GM18951 (cell line): ENCODE results near the gene ZC3H4.

Experiments
- POLR2A ChIP-seq: IDR thresholded peaks from 4 replicates; pipeline ENCODE4 v1.6.1; 2011; ENCODE audit warnings: mild to moderate bottlenecking; ENCODE audit not compliant: insufficient read length, insufficient read depth; ENCODE audit errors: extremely low read depth
- in situ Hi-C: fragments of 300-500 bp; cut with MboI; formaldehyde crosslinking; loops from one replicate; pipeline ENCODE4 v1.12.0; 2022; ENCODE audit warnings: low sequenced_read_pairs, mixed read lengths, inconsistent platforms; ENCODE audit not compliant: unreplicated experiment

ZC3H4 gene

GRCh38 chr19:47144630-47145029 lies 31.1 kb upstream of the ZC3H4 start:
- in situ Hi-C loops = loop anchor here (10.0 kb wide), 1 partner anchor 110 kb away; the partner anchor contains the start of gene CCDC9
- TF ChIP-seq POLR2A = no peak

DNA sequence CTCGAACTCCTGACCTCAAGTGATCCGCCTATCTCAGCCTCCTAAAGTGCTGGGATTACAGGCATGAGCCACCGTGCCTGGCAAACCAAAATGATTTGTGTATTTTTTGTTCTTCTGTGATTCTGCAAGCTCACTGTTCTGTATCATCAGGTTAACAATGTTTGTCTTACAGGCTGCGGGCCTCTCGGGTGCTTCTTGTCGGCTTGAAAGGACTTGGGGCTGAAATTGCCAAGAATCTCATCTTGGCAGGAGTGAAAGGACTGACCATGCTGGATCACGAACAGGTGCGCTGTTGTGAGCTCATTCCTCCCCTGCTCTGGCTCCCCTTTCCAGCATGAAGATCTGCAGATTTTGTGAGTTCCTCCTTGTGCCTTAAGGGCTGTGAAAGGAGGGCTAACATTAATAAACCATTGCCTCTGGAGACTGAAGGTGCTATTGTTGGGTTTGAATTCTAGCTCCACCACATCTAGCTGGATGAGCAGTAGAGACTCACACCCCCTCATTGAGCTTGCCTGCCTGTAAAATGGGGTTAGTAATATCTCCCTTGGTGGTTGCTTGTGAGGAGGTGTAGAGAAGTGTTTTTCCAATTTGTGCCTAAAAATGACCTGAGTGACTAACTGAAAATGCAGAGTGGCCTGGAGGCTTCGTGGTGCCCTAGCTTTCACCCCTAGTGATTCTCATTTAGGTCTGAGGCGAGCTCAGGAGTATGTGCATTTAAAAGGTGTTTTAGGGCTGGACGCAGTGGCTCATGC lies 29.9 kb upstream of the ZC3H4 start:
- TF ChIP-seq POLR2A = no peak
- in situ Hi-C loops = loop anchor here (10.0 kb wide), 1 partner anchor 111 kb away; the partner anchor contains the start of gene CCDC9

GRCh38 chr19:47142779-47143178 lies 29.2 kb upstream of the ZC3H4 start:
- in situ Hi-C loops = loop anchor here (10.0 kb wide), 1 partner anchor 112 kb away; the partner anchor contains the start of gene CCDC9
- no peak for TF ChIP-seq POLR2A

GRCh38 chr19:47141695-47142094 lies 28.1 kb upstream of the ZC3H4 start:
- in situ Hi-C loops = loop anchor here (10.0 kb wide), 1 partner anchor 113 kb away; the partner anchor contains the start of gene CCDC9
- TF ChIP-seq POLR2A = no peak

- in situ Hi-C loops = loop anchor here (10.0 kb wide), 1 partner anchor 114 kb away; the partner anchor contains the start of gene CCDC9
Observed at GRCh38 chr19:47141252-47141651, 27.7 kb upstream of the ZC3H4 start.

DNA sequence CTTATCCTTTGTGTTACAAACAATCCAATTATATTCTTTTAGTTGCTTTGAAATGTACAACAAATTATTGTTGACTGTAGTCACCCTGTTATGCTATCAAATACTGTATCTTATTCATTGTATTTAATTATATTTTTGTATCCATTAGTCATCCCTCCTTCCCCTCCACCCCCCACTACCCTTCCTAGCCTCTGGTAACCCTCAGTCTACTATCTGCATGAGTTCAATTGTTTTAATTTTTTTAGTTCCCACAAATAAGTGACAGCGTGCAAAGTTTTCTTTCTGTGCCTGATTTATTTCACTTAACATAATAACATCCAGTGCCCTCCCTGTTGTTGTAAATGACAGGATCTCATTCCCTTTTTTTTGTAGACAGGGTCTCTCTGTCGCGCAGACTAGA lies 21.6 kb upstream of the ZC3H4 start:
- in situ Hi-C loops = no loop called here
- no peak for TF ChIP-seq POLR2A

DNA sequence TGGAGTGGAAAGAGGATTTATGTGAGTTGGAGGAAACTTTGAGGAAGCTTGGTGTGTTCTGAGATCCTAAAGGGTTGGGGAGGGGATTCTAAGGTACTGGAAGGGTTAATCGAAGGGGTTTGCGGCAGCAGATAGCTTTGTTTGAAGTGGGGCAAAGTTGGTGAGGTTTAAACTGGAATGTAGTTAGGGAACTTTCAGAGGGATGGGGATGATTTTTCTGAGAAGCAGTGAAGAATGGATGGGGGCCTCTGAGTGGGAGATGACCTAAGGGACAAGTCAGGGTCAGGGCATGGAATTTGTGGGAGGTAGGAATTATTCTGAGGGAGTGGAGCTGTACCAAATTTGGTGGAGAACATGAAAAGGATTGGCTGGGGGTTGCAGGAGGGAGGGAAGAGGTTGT lies 21.0 kb upstream of the ZC3H4 start:
- in situ Hi-C loops = no loop called here
- no peak for TF ChIP-seq POLR2A

- in situ Hi-C loops = no loop called here
Observed at GRCh38 chr19:47133021-47133471, 19.5 kb upstream of the ZC3H4 start.

DNA sequence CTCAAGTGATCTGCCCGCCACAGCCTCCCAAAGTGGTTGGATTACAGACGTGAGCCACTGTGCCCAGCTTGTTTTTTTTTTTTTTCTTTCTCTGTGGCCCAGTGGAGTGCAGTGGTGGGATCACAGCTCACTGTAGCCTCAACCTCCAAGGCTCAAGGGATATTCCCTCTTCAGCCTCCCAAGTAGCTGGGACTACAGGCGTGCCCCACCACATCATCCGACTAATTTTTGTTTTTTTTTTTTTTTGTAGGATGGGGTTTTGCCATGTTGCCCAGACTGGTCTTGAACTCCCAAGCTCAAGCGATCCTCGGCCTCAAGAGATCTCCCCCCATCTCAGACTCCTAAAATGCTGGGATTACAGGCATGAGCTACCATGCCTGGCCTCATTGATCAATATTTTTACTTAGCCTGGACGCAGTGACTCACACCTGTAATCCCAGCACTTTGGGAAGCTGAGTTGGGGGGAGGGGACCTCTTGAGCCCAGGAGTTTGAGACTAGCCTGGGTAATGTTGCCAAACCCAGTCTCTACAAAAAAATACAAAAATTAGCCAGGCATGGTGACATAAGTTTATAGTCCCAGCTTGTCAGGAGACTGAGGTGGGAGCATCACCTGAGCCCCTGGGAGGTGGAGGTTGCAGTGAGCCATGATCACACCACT lies 18.7 kb upstream of the ZC3H4 start:
- no peak for TF ChIP-seq POLR2A
- in situ Hi-C loops = no loop called here

More at GRCh38 chr19:47133021-47133471, 19.5 kb upstream of the ZC3H4 start:
- no peak for TF ChIP-seq POLR2A

- in situ Hi-C loops = no loop called here
Observed at GRCh38 chr19:47130589-47131227, 17.1 kb upstream of the ZC3H4 start, which contains the start of gene SAE1. Gene SAE1, plus strand, starts transcription at chr19:47130835. Its CDS starts 96 bp downstream, at chr19:47130931.

DNA sequence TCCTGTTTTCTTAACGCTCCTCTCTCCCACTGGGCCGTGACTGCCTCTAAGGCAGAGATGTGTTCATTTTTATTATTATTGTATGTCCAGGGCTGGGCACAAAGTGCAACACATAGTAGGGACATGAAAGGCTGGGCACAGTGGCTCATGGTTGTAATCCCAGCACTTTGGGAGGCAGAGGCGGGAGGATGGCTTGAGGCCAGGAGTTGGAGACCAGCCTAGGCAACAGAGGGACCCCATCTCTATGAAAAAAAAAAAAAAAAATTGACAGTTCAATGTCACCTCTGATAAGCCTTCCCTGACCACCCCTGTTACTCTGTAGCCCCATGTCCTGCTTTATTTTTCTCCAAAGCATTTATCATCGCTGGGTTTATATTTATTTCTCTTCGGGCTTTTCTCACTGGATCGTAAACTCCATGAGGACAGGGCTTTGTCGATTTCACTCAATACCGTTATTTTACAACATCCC lies 16.6 kb upstream of the ZC3H4 start:
- in situ Hi-C loops = no loop called here
- TF ChIP-seq POLR2A = no peak

More at GRCh38 chr19:47130589-47131227, 17.1 kb upstream of the ZC3H4 start, which contains the start of gene SAE1:
- TF ChIP-seq POLR2A = peak; percentile 87

- in situ Hi-C loops = loop anchor here (10.0 kb wide), 1 partner anchor 55 kb away; no protein-coding TSS in a partner anchor
Observed at GRCh38 chr19:47129579-47129978, 16.0 kb upstream of the ZC3H4 start.

DNA sequence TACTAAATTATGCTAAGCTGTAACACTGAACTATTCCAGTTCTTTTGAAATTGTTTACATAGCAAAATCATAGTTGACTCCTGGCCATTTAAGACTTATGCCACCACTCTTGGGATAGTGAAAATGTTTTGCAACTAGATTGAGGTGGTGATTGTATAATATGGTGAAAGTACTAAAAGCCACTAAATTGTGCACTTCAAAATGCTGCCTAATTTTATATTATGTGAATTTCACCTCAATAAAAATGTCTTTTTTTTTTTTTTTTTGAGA lies 12.0 kb upstream of the ZC3H4 start:
- TF ChIP-seq POLR2A = no peak
- in situ Hi-C loops = loop anchor here (10.0 kb wide), 1 partner anchor 51 kb away; no protein-coding TSS in a partner anchor

More at GRCh38 chr19:47129579-47129978, 16.0 kb upstream of the ZC3H4 start:
- no peak for TF ChIP-seq POLR2A
